Measurements from ENCODE around the gene RNF113A. TPM values are rescaled to one million over a fixed set of nuclear protein-coding genes. Genes with fewer than 3 reads are reported as not detected.
"Not testable (repeated sequence)": the region's sequence is repeated elsewhere in the genome, so short reads cannot be mapped to it uniquely, and the experiment has no call there.

The RNF113A gene
- total RNA-seq, 4 donors from 2014 or later, result 9.1 to 14.9 (median 12.7) TPM

DNA sequence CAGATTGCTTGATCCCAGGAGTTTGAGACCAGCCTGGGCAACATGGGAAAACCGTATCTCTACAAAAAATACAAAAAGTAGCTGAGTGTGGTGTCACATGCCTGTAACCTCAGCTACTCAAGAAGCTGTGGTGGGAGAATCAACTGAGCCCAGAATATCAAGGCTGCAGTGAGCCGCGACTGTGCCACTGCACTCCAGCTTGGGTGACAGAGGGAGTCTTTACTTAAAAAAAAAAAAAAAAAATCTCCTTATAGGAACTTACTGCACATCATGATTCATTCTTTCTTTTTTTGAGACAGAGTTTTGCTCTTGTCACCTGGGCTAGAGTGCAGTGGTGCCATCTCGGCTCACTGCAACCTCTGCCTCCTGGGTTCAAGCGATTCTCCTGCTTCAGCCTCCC lies 43.1 kb downstream of the RNF113A start:
- no peak for TF ChIP-seq POLR2A (IDR thresholded peaks at IDR 0.05; ENCODE audit: low read depth)
- TF ChIP-seq POLR2AphosphoS5 (IDR thresholded peaks at IDR 0.05), result no peak
- TF ChIP-seq, protein P1, sequence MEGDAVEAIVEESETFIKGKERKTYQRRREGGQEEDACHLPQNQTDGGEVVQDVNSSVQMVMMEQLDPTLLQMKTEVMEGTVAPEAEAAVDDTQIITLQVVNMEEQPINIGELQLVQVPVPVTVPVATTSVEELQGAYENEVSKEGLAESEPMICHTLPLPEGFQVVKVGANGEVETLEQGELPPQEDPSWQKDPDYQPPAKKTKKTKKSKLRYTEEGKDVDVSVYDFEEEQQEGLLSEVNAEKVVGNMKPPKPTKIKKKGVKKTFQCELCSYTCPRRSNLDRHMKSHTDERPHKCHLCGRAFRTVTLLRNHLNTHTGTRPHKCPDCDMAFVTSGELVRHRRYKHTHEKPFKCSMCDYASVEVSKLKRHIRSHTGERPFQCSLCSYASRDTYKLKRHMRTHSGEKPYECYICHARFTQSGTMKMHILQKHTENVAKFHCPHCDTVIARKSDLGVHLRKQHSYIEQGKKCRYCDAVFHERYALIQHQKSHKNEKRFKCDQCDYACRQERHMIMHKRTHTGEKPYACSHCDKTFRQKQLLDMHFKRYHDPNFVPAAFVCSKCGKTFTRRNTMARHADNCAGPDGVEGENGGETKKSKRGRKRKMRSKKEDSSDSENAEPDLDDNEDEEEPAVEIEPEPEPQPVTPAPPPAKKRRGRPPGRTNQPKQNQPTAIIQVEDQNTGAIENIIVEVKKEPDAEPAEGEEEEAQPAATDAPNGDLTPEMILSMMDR (IDR thresholded peaks at IDR 0.05), result no peak
- no peak for TF ChIP-seq EP300 (IDR thresholded peaks at IDR 0.05)
- Histone ChIP-seq H3K36me3 (peaks cover 0 to 36% (median 21%) of the 10 kb centered on the region in 4 donors), H3K4me3 (no peak overlapping the region), H3K27me3 (no peaks in the 10 kb centered on the region), H3K27ac (replicated peaks in 1 of 4) (no peak overlapping the region), H3K4me1 (no peaks in the 10 kb centered on the region), H3K9me3 (no peaks in the 10 kb centered on the region)
- 98% methylated on average over 5 of the region's 5 CpGs for WGBS
- no peak for DNase-seq (ENCODE audit: extremely low spot score)
- intact Hi-C loops (cut with DNase I), result no loop called here

DNA sequence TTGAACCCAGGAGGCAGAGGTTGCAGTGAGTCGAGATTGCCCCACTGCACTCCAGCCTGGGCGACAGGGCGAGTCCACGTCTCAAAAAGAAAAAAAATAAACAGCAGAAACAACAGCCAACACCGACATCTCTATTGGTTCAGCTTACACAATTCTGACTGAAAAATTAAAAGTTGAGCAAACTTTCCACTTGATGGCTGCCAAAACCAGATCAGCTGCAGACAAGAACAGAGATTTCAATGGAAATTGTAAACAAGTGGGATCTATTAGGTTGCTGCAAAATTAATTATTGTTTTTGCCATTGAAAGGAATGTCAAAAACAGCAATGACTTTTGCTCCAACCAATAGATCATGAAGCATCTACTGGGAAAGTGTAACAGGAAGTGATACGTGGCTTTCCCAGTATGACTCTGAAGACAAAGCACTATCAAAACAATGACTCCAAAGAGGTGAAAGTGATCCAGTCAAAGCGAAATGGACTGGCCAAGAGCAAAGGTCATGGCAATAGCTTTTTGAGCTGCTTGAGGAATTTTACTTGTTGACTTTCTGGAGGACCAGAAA lies 45.1 kb downstream of the RNF113A start:
- intact Hi-C loops (cut with DNase I), result no loop called here
- no peak overlapping the region for H3K4me3 ChIP-seq
- H3K4me1 ChIP-seq, result no peaks in the 10 kb centered on the region
- H3K27me3 ChIP-seq, result no peaks in the 10 kb centered on the region
- 53% methylated on average over 7 of the region's 7 CpGs for WGBS
- H3K9me3 ChIP-seq, result no peaks in the 10 kb centered on the region
- TF ChIP-seq EP300 (IDR thresholded peaks at IDR 0.05) (no peak), POLR2A (IDR thresholded peaks at IDR 0.05; ENCODE audit: low read depth) (no peak), POLR2AphosphoS5 (IDR thresholded peaks at IDR 0.05) (no peak)
- TF ChIP-seq, protein P1 (IDR thresholded peaks at IDR 0.05), result no peak
- peaks cover 0 to 17% (median 8%) of the 10 kb centered on the region in 4 donors for H3K36me3 ChIP-seq
- H3K27ac ChIP-seq (replicated peaks in 1 of 4), result no peak overlapping the region
- DNase-seq (ENCODE audit: extremely low spot score), result no peak

DNA sequence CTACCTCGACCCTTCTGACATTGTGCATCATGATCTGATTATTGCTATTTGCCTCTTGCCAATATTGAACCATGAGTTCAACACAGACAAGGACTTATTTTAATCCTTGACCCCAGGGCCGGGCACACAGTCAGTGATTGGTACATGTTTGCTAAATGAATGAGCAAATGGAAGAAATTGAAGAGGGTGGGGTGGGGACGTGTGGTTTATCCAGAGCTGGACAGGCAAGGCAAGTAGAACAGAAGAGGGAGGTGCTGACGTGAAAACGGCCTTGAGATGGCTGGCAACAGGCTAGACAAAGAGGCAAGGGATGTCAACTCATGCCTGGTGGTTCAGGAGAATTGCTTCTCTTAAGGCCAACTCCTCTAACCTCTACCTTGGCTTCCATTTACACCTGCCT lies 47.3 kb downstream of the RNF113A start:
- H3K27ac ChIP-seq (replicated peaks in 1 of 4); H3K27me3 ChIP-seq; H3K4me1 ChIP-seq; DNase-seq (ENCODE audit: extremely low spot score); H3K9me3 ChIP-seq; H3K4me3 ChIP-seq; intact Hi-C loops (cut with DNase I); H3K36me3 ChIP-seq: not testable (repeated sequence)
- WGBS, result 64% methylated on average over 2 of the region's 5 CpGs

DNA sequence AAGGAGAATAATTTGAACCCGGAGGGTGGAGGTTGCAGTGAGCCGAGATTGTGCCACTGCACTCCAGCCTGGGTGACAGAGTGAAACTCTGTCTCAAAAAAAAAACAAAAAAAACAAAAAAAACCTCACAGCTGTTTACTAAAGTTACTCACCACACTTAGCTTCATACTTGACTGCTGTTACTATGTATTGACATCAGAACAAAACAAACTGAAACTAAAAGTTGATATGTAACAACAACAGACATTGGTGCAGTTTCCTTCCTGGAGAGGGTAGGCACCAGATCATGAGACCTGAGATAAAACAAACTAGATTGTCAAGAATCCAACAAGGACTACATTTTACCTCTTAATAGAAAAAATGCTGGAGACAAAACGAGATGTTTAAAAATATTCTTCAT lies 49.8 kb downstream of the RNF113A start:
- H3K36me3 ChIP-seq; H3K27ac ChIP-seq (replicated peaks in 1 of 4); H3K27me3 ChIP-seq; H3K4me1 ChIP-seq; H3K9me3 ChIP-seq; intact Hi-C loops (cut with DNase I); H3K4me3 ChIP-seq; DNase-seq (ENCODE audit: extremely low spot score): not testable (repeated sequence)
- 63% methylated on average over 3 of the region's 3 CpGs for WGBS

Other genes starting within 250 kb of the RNF113A start
- 10 to 100 TPM; 51.5 to 67.2 (median 60.5) TPM for gene SEPTIN6, start 178.6 kb downstream of the RNF113A start, total RNA-seq
- gene SOWAHD, start 113.1 kb downstream of the RNF113A start, total RNA-seq, result not detected
- gene RPL39, start 80.1 kb downstream of the RNF113A start, total RNA-seq, result 1,000 to 10,000 TPM in 3 of 4 donors, 100 to 1,000 TPM in 1; 593 to 7,104 (median 2,426) TPM
- gene UPF3B, start 18.8 kb downstream of the RNF113A start, total RNA-seq, result 1 to 10 TPM; 4.1 to 7.1 (median 4.9) TPM
- gene NDUFA1, start 99 bp upstream of the RNF113A start, total RNA-seq, result 10 to 100 TPM; 61.1 to 90.9 (median 65.5) TPM
- gene AKAP14, start 24.2 kb upstream of the RNF113A start, total RNA-seq, result not detected
- 1 to 10 TPM; 5.3 to 7.1 (median 6.6) TPM for gene NKAP, start 72.0 kb upstream of the RNF113A start, total RNA-seq
- not detected for gene RHOXF2B, start 206.0 kb upstream of the RNF113A start, total RNA-seq
- not detected for gene RHOXF1, start 244.2 kb upstream of the RNF113A start, total RNA-seq